Tibial artery (tissue), 4 donors: ENCODE data around the gene SMYD3.

Experiments
- DNase-seq, 2 donors: peaks; one replicate each; pipeline ENCODE4 v3.0.0-alpha.2; 2019
- H3K27ac ChIP-seq, 2 donors: fragments of 200-600 bp; sonication (generic) in 1 of 2; 1 replicate in 1 of 2; 2 replicates in 1 of 2; pipeline ENCODE4 v1.5.1; 2018 to 2019; ENCODE audit warnings: mild to moderate bottlenecking in 1 of 2
- H3K27me3 ChIP-seq, 2 donors: fragments of 200-600 bp; sonication (generic) in 1 of 2; one replicate each; pipeline versions ENCODE4 v1.5.1 to v1.6.0; 2016 to 2019
- H3K36me3 ChIP-seq, 3 donors: fragments of 200-600 bp; sonication (generic) in 2 of 3; one replicate each; pipeline ENCODE4 v1.5.1; 2016 to 2019; ENCODE audit warnings: mild to moderate bottlenecking in 2 of 3
- H3K4me1 ChIP-seq, 4 donors: fragments of 200-600 bp; sonication (generic) in 2 of 4; 1 replicate in 3 of 4; 2 replicates in 1 of 4; pipeline ENCODE4 v1.5.1; 2016 to 2019
- H3K4me3 ChIP-seq, 2 donors: fragments of 200-600 bp; sonication (generic) in 1 of 2; 1 replicate in 1 of 2; 2 replicates in 1 of 2; pipeline ENCODE4 v1.5.1; 2018 to 2019; ENCODE audit warnings: mild to moderate bottlenecking in 2 of 2
- H3K9me3 ChIP-seq, 3 donors: fragments of 200-600 bp; sonication (generic) in 1 of 3; one replicate each; pipeline ENCODE4 v1.5.1; 2016 to 2019
- CTCF ChIP-seq, 2 experiments: fragments of 200-600 bp in 1 of 2; fragments of 450-650 bp in 1 of 2; IDR thresholded peaks; one replicate each; pipeline ENCODE4 v1.5.1; 2017 to 2019; ENCODE audit warnings: antibody characterized with exemption in 2 of 2, mild to moderate bottlenecking in 1 of 2, moderate library complexity in 1 of 2
- intact Hi-C: fragments of 100-400 bp; cut with DNase I; formaldehyde crosslinking; loops from one replicate; pipeline ENCODE4 v1.15.0; 2023; ENCODE audit warnings: low total_unique reads

SMYD3 gene

GRCh38 chr1:246377625-246378153, 129.4 kb downstream of the SMYD3 start:
- H3K9me3 ChIP-seq, result no peaks in the 10 kb centered on the region
- intact Hi-C loops, result no loop called here
- no peak overlapping the region for H3K4me3 ChIP-seq
- DNase-seq, result no peak
- H3K36me3 ChIP-seq, result no peaks in the 10 kb centered on the region
- no peaks in the 10 kb centered on the region for H3K27me3 ChIP-seq
- no peak overlapping the region for H3K27ac ChIP-seq
- TF ChIP-seq CTCF (IDR thresholded peaks at IDR 0.05), result no peak
- no peaks in the 10 kb centered on the region for H3K4me1 ChIP-seq

GRCh38 chr1:246373828-246374569, 133.1 kb downstream of the SMYD3 start:
- intact Hi-C loops, result no loop called here
- DNase-seq, result no peak

GRCh38 chr1:246372559-246372958, 134.5 kb downstream of the SMYD3 start:
- no peaks in the 10 kb centered on the region for H3K9me3 ChIP-seq
- H3K36me3 ChIP-seq, result no peaks in the 10 kb centered on the region
- no peak overlapping the region for H3K4me3 ChIP-seq
- intact Hi-C loops, result no loop called here
- no peaks in the 10 kb centered on the region for H3K27me3 ChIP-seq
- DNase-seq, result no peak
- no peaks in the 10 kb centered on the region for H3K4me1 ChIP-seq
- TF ChIP-seq CTCF (IDR thresholded peaks at IDR 0.05), result no peak
- no peak overlapping the region for H3K27ac ChIP-seq

More at GRCh38 chr1:246373828-246374569, 133.1 kb downstream of the SMYD3 start:
- Histone ChIP-seq H3K9me3 (no peaks in the 10 kb centered on the region), H3K36me3 (no peaks in the 10 kb centered on the region), H3K27me3 (no peaks in the 10 kb centered on the region), H3K27ac (no peak overlapping the region), H3K4me3 (no peak overlapping the region), H3K4me1 (no peaks in the 10 kb centered on the region)
- TF ChIP-seq CTCF (IDR thresholded peaks at IDR 0.05), result no peak

GRCh38 chr1:246367041-246367440, 140.0 kb downstream of the SMYD3 start:
- Histone ChIP-seq H3K4me3 (no peak overlapping the region), H3K36me3 (no peaks in the 10 kb centered on the region), H3K27ac (no peak overlapping the region), H3K27me3 (no peaks in the 10 kb centered on the region), H3K4me1 (no peaks in the 10 kb centered on the region), H3K9me3 (no peaks in the 10 kb centered on the region)
- intact Hi-C loops, result no loop called here
- TF ChIP-seq CTCF (IDR thresholded peaks at IDR 0.05), result no peak
- no peak for DNase-seq

- Histone ChIP-seq H3K36me3 (no peaks in the 10 kb centered on the region), H3K9me3 (no peaks in the 10 kb centered on the region), H3K27me3 (no peaks in the 10 kb centered on the region), H3K4me3 (no peak overlapping the region), H3K4me1 (no peaks in the 10 kb centered on the region), H3K27ac (no peak overlapping the region)
- TF ChIP-seq CTCF (IDR thresholded peaks at IDR 0.05), result no peak
- intact Hi-C loops, result no loop called here
- DNase-seq, result no peak
Observed at GRCh38 chr1:246365708-246366107, 141.4 kb downstream of the SMYD3 start.
